AG20443 (cell line): ENCODE measurements around the gene PKN2.
"Not testable (repeated sequence)": the region's sequence is repeated elsewhere in the genome, so short reads cannot be mapped to it uniquely, and the experiment has no call there.

Experiments used
- DNase-seq: peaks from one replicate; pipeline ENCODE4 v3.0.0; 2012; ENCODE audit warnings: low spot score, mixed read lengths

PKN2 gene

GRCh38 chr1:88791192-88791591 is 107.1 kb downstream of the PKN2 start:
- peak; percentile 7 for DNase-seq

- DNase-seq = no peak
These were observed 115.4 kb downstream of the PKN2 start for GRCh38 chr1:88799491-88799890.

GRCh38 chr1:88800382-88801051 is 116.4 kb downstream of the PKN2 start:
- peak; percentile 26 for DNase-seq

- no peak for DNase-seq
These were observed 117.6 kb downstream of the PKN2 start for GRCh38 chr1:88801575-88802208.

GRCh38 chr1:88802404-88802803 is 118.3 kb downstream of the PKN2 start:
- no peak for DNase-seq

- DNase-seq = peak; percentile 51
These were observed 118.9 kb downstream of the PKN2 start for GRCh38 chr1:88802950-88803349.

GRCh38 chr1:88803444-88803843 is 119.4 kb downstream of the PKN2 start:
- no peak for DNase-seq

- DNase-seq = no peak
These were observed 128.3 kb downstream of the PKN2 start for GRCh38 chr1:88812366-88812765.

GRCh38 chr1:88813471-88813870 is 129.4 kb downstream of the PKN2 start:
- DNase-seq = no peak

GRCh38 chr1:88819642-88820041 is 135.6 kb downstream of the PKN2 start:
- not testable (repeated sequence) for DNase-seq

GRCh38 chr1:88825721-88826120 is 141.6 kb downstream of the PKN2 start:
- no peak for DNase-seq

GRCh38 chr1:88847643-88848042 is 163.6 kb downstream of the PKN2 start:
- DNase-seq = no peak

GRCh38 chr1:88851303-88852063 is 167.4 kb downstream of the PKN2 start:
- DNase-seq = no peak

- DNase-seq = peak; percentile 24
These were observed 183.9 kb downstream of the PKN2 start for GRCh38 chr1:88867743-88868521.

- not testable (repeated sequence) for DNase-seq
These were observed 185.6 kb downstream of the PKN2 start for GRCh38 chr1:88869644-88870043.

GRCh38 chr1:88873737-88874349 is 189.8 kb downstream of the PKN2 start:
- no peak for DNase-seq

GRCh38 chr1:88875595-88875994 is 191.5 kb downstream of the PKN2 start:
- no peak for DNase-seq

- no peak for DNase-seq
These were observed 192.7 kb downstream of the PKN2 start for GRCh38 chr1:88876573-88877365.

- DNase-seq = peak; percentile 30
These were observed 193.3 kb downstream of the PKN2 start for GRCh38 chr1:88877382-88877825.

- no peak for DNase-seq
These were observed 193.8 kb downstream of the PKN2 start for GRCh38 chr1:88877911-88878310.

GRCh38 chr1:88878731-88879130 is 194.7 kb downstream of the PKN2 start:
- DNase-seq = no peak
